ENCODE results near the gene TCERG1L. TPM values are rescaled to one million over a fixed set of nuclear protein-coding genes. Genes with fewer than 3 reads are reported as not detected.

The TCERG1L gene
- polyA plus RNA-seq, 3 donors: not detected

GRCh38 chr10:131174211-131174565 lies 137.3 kb downstream of the TCERG1L start:
- Histone ChIP-seq H3K27me3 (ENCODE audit: control insufficient read depth in 2 of 2, insufficient read depth in 2 of 2, low read length in 2 of 2) (no peaks in the 10 kb centered on the region), H3K36me3 (replicated peaks in 1 of 2; ENCODE audit: control insufficient read depth in 1 of 2, insufficient read depth in 2 of 2, low read length in 2 of 2) (no peaks in the 10 kb centered on the region), H3K4me1 (ENCODE audit: control insufficient read depth in 1 of 2, insufficient read depth in 2 of 2, low read length in 2 of 2) (no peaks in the 10 kb centered on the region), H3K79me2 (ENCODE audit: insufficient read depth, low read length) (no peaks in the 10 kb centered on the region), H4K20me1 (ENCODE audit: insufficient read depth, low read length) (no peaks in the 10 kb centered on the region), H2AFZ (ENCODE audit: insufficient read depth, low read depth, low read length, poor library complexity, severe bottlenecking) (no peak overlapping the region), H3K9me3 (replicated peaks in 1 of 2; ENCODE audit: control insufficient read depth in 1 of 2, insufficient read depth in 1 of 2, low read length in 2 of 2) (peaks cover 24 to 37% of the 10 kb centered on the region in 2 donors), H3K9ac (ENCODE audit: insufficient read depth, low read length, poor library complexity, severe bottlenecking) (no peak overlapping the region), H3K27ac (ENCODE audit: low read depth in 1 of 2, low read length in 2 of 2) (no peak overlapping the region), H3K4me3 (replicated peaks in 1 of 3; ENCODE audit: low read depth in 2 of 3, low read length in 3 of 3) (no peak overlapping the region), H3K4me2 (replicated peaks; ENCODE audit: extremely low read depth, low read length, poor library complexity, severe bottlenecking) (no peak overlapping the region)
- Mint-ChIP-seq H3K36me3 (no peaks in the 10 kb centered on the region), H3K27me3 (ENCODE audit: low read depth in 3 of 3) (peaks cover 0 to 2% (median 0%) of the 10 kb centered on the region in 3 donors), H3K4me1 (no peaks in the 10 kb centered on the region), H3K9me3 (peaks cover 3 to 18% (median 7%) of the 10 kb centered on the region in 7 donors), H3K27ac (no peak overlapping the region), H3K4me3 (no peak overlapping the region)
- intact Hi-C loops (cut with micrococcal nuclease): no loop called here
- WGBS (ENCODE audit: insufficient coverage): 58% methylated on average over 9 of the region's 13 CpGs
- no peak for DNase-seq
- no peak for TF ChIP-seq CTCF (IDR thresholded peaks at IDR 0.05)

- H3K36me3 ChIP-seq (replicated peaks in 1 of 2; ENCODE audit: control insufficient read depth in 1 of 2, insufficient read depth in 2 of 2, low read length in 2 of 2): no peaks in the 10 kb centered on the region
- H3K27me3 ChIP-seq (ENCODE audit: control insufficient read depth in 2 of 2, insufficient read depth in 2 of 2, low read length in 2 of 2): no peaks in the 10 kb centered on the region
- no peak overlapping the region for H3K4me2 ChIP-seq (replicated peaks; ENCODE audit: extremely low read depth, low read length, poor library complexity, severe bottlenecking)
- H3K79me2 ChIP-seq (ENCODE audit: insufficient read depth, low read length): no peaks in the 10 kb centered on the region
- no peaks in the 10 kb centered on the region for H3K36me3 Mint-ChIP-seq
- DNase-seq: no peak
- peaks cover 3 to 18% (median 7%) of the 10 kb centered on the region in 7 donors for H3K9me3 Mint-ChIP-seq
- peaks cover 24 to 37% of the 10 kb centered on the region in 2 donors for H3K9me3 ChIP-seq (replicated peaks in 1 of 2; ENCODE audit: control insufficient read depth in 1 of 2, insufficient read depth in 1 of 2, low read length in 2 of 2)
- H3K4me3 ChIP-seq (replicated peaks in 1 of 3; ENCODE audit: low read depth in 2 of 3, low read length in 3 of 3): no peak overlapping the region
- no peaks in the 10 kb centered on the region for H4K20me1 ChIP-seq (ENCODE audit: insufficient read depth, low read length)
- no peak for TF ChIP-seq CTCF (IDR thresholded peaks at IDR 0.05)
- H2AFZ ChIP-seq (ENCODE audit: insufficient read depth, low read depth, low read length, poor library complexity, severe bottlenecking): no peak overlapping the region
- WGBS (ENCODE audit: insufficient coverage): 94% methylated on average over 9 of the region's 12 CpGs
- H3K4me1 Mint-ChIP-seq: no peaks in the 10 kb centered on the region
- no peak overlapping the region for H3K9ac ChIP-seq (ENCODE audit: insufficient read depth, low read length, poor library complexity, severe bottlenecking)
- intact Hi-C loops (cut with micrococcal nuclease): no loop called here
- no peaks in the 10 kb centered on the region for H3K4me1 ChIP-seq (ENCODE audit: control insufficient read depth in 1 of 2, insufficient read depth in 2 of 2, low read length in 2 of 2)
- no peak overlapping the region for H3K27ac Mint-ChIP-seq
- no peak overlapping the region for H3K27ac ChIP-seq (ENCODE audit: low read depth in 1 of 2, low read length in 2 of 2)
- no peak overlapping the region for H3K4me3 Mint-ChIP-seq
- peaks cover 0 to 2% (median 0%) of the 10 kb centered on the region in 3 donors for H3K27me3 Mint-ChIP-seq (ENCODE audit: low read depth in 3 of 3)
These were observed 137.9 kb downstream of the TCERG1L start for GRCh38 chr10:131173484-131174210.
